ENCODE data around the gene EDIL3. TPM values are rescaled to one million over a fixed set of nuclear protein-coding genes. Genes with fewer than 3 reads are reported as not detected.

EDIL3 gene
- total and polyA plus RNA-seq, 4 donors: 70.2 to 246 (median 79.5) TPM

DNA sequence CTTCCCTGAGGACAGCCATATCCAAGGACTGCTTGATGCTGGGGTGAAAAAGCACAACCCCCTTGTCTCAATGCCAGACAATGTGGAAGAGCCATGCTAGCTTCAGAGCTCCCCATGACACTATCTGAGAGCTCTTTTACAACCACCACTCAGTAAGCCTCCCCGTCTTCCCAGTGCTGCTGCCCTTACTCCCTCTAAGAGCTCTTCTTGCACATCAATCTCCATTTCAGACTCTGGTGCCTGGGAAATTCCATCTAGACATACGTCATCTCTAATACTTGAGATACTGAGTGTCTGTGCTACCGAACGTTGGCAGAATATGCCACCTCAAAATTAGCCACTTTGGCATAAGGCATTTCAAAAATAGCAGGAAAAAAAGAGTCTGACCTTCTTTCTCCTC lies 94.5 kb downstream of the EDIL3 start:
- no peak overlapping the region for H3K27ac ChIP-seq (ENCODE audit: low read depth, low read length)
- WGBS (ENCODE audit: insufficient coverage): 88% methylated on average over 2 of the region's 4 CpGs

GRCh38 chr5:84287951-84288350 lies 96.7 kb downstream of the EDIL3 start:
- no peaks in the 10 kb centered on the region for H3K4me1 ChIP-seq (ENCODE audit: control insufficient read depth, insufficient read depth, low read length)
- no peak for DNase-seq (ENCODE audit: low read depth in 4 of 6, low spot score in 6 of 6)

More for the DNA sequence above, 94.5 kb downstream of the EDIL3 start:
- H3K9me3 ChIP-seq (ENCODE audit: control insufficient read depth, insufficient read depth, low read length): no peaks in the 10 kb centered on the region
- no peaks in the 10 kb centered on the region for H3K27me3 ChIP-seq (ENCODE audit: control insufficient read depth, insufficient read depth, low read length)
- no peak for DNase-seq (ENCODE audit: low read depth in 4 of 6, low spot score in 6 of 6)
- no peaks in the 10 kb centered on the region for H3K36me3 ChIP-seq (ENCODE audit: control insufficient read depth, insufficient read depth, low read length)
- H3K4me1 ChIP-seq (ENCODE audit: control insufficient read depth, insufficient read depth, low read length): no peaks in the 10 kb centered on the region
- H3K4me3 ChIP-seq (ENCODE audit: low read depth, low read length): no peak overlapping the region

DNA sequence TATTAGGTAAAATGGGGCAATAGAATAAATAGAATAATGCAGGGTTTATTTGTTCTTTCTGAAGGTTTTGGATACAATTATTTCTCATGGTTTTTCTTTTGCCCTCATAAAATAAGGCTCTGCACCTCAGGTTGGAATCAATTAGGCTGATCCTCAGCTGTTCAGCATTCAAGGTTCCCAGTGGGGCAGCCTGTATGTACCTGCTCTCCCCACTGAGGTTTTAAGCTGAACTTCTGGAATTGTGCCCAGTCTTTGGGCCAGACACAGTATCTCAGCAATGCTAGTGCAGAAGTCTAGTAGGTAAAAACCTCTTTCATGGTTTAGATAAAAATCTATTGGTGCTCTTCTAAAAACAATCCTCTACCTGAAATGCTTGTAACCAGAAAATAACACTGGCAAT lies 98.0 kb downstream of the EDIL3 start:
- Histone ChIP-seq H3K4me1 (ENCODE audit: control insufficient read depth, insufficient read depth, low read length) (no peaks in the 10 kb centered on the region), H3K9me3 (ENCODE audit: control insufficient read depth, insufficient read depth, low read length) (no peaks in the 10 kb centered on the region), H3K27ac (ENCODE audit: low read depth, low read length) (no peak overlapping the region), H3K4me3 (ENCODE audit: low read depth, low read length) (no peak overlapping the region), H3K36me3 (ENCODE audit: control insufficient read depth, insufficient read depth, low read length) (no peaks in the 10 kb centered on the region), H3K27me3 (ENCODE audit: control insufficient read depth, insufficient read depth, low read length) (no peaks in the 10 kb centered on the region)
- peak in 2 of 6 donors; percentile 14 to 43 for DNase-seq (ENCODE audit: low read depth in 4 of 6, low spot score in 6 of 6)

More at GRCh38 chr5:84287951-84288350, 96.7 kb downstream of the EDIL3 start:
- Histone ChIP-seq H3K36me3 (ENCODE audit: control insufficient read depth, insufficient read depth, low read length) (no peaks in the 10 kb centered on the region), H3K27ac (ENCODE audit: low read depth, low read length) (no peak overlapping the region), H3K9me3 (ENCODE audit: control insufficient read depth, insufficient read depth, low read length) (no peaks in the 10 kb centered on the region), H3K27me3 (ENCODE audit: control insufficient read depth, insufficient read depth, low read length) (no peaks in the 10 kb centered on the region), H3K4me3 (ENCODE audit: low read depth, low read length) (no peak overlapping the region)
- 96% methylated on average over 3 of the region's 4 CpGs for WGBS (ENCODE audit: insufficient coverage)

GRCh38 chr5:84285641-84286637 lies 98.7 kb downstream of the EDIL3 start:
- H3K36me3 ChIP-seq (ENCODE audit: control insufficient read depth, insufficient read depth, low read length): no peaks in the 10 kb centered on the region
- no peaks in the 10 kb centered on the region for H3K4me1 ChIP-seq (ENCODE audit: control insufficient read depth, insufficient read depth, low read length)
- WGBS (ENCODE audit: insufficient coverage): 38% methylated on average over 1 of the region's 8 CpGs
- no peak overlapping the region for H3K4me3 ChIP-seq (ENCODE audit: low read depth, low read length)
- H3K27me3 ChIP-seq (ENCODE audit: control insufficient read depth, insufficient read depth, low read length): no peaks in the 10 kb centered on the region
- H3K9me3 ChIP-seq (ENCODE audit: control insufficient read depth, insufficient read depth, low read length): no peaks in the 10 kb centered on the region
- no peak overlapping the region for H3K27ac ChIP-seq (ENCODE audit: low read depth, low read length)
- peak in 1 of 6 donors; percentile 41 for DNase-seq (ENCODE audit: low read depth in 4 of 6, low spot score in 6 of 6)

DNA sequence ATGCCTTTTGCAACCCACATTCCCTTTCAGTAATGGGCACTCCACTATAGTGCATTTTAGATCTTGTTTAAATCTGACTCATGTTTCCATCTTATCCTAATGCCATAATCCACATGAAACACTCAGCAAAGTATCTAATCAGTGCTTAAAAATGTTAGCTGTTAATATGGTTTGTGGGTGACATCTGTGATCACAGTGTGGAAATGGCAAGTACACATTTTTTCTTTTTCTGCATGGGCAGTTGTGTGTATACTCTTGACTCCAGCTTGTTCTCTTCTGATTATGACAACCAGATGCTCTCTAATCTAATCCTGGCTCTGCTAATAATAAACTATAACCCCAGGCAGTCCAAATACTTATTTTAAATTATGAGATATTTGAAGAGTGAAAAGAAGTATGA lies 103.3 kb downstream of the EDIL3 start:
- Histone ChIP-seq H3K9me3 (ENCODE audit: control insufficient read depth, insufficient read depth, low read length) (no peaks in the 10 kb centered on the region), H3K4me3 (ENCODE audit: low read depth, low read length) (no peak overlapping the region), H3K27me3 (ENCODE audit: control insufficient read depth, insufficient read depth, low read length) (no peaks in the 10 kb centered on the region), H3K4me1 (ENCODE audit: control insufficient read depth, insufficient read depth, low read length) (no peaks in the 10 kb centered on the region), H3K27ac (ENCODE audit: low read depth, low read length) (no peak overlapping the region), H3K36me3 (ENCODE audit: control insufficient read depth, insufficient read depth, low read length) (no peaks in the 10 kb centered on the region)
- DNase-seq (ENCODE audit: low read depth in 4 of 6, low spot score in 6 of 6): no peak

GRCh38 chr5:84279234-84279633 lies 105.4 kb downstream of the EDIL3 start:
- Histone ChIP-seq H3K4me1 (ENCODE audit: control insufficient read depth, insufficient read depth, low read length) (no peaks in the 10 kb centered on the region), H3K27me3 (ENCODE audit: control insufficient read depth, insufficient read depth, low read length) (no peaks in the 10 kb centered on the region)
- no peak for DNase-seq (ENCODE audit: low read depth in 4 of 6, low spot score in 6 of 6)

GRCh38 chr5:84275609-84276008 lies 109.1 kb downstream of the EDIL3 start:
- no peak for DNase-seq (ENCODE audit: low read depth in 4 of 6, low spot score in 6 of 6)
- H3K36me3 ChIP-seq (ENCODE audit: control insufficient read depth, insufficient read depth, low read length): no peaks in the 10 kb centered on the region
- no peaks in the 10 kb centered on the region for H3K27me3 ChIP-seq (ENCODE audit: control insufficient read depth, insufficient read depth, low read length)
- no CpG with 5 or more reads among the region's 1 CpG for WGBS (ENCODE audit: insufficient coverage)
- H3K9me3 ChIP-seq (ENCODE audit: control insufficient read depth, insufficient read depth, low read length): no peaks in the 10 kb centered on the region
- no peaks in the 10 kb centered on the region for H3K4me1 ChIP-seq (ENCODE audit: control insufficient read depth, insufficient read depth, low read length)
- H3K4me3 ChIP-seq (ENCODE audit: low read depth, low read length): no peak overlapping the region
- H3K27ac ChIP-seq (ENCODE audit: low read depth, low read length): no peak overlapping the region

More at GRCh38 chr5:84279234-84279633, 105.4 kb downstream of the EDIL3 start:
- no peak overlapping the region for H3K4me3 ChIP-seq (ENCODE audit: low read depth, low read length)
- H3K36me3 ChIP-seq (ENCODE audit: control insufficient read depth, insufficient read depth, low read length): no peaks in the 10 kb centered on the region
- H3K9me3 ChIP-seq (ENCODE audit: control insufficient read depth, insufficient read depth, low read length): no peaks in the 10 kb centered on the region
- no peak overlapping the region for H3K27ac ChIP-seq (ENCODE audit: low read depth, low read length)

DNA sequence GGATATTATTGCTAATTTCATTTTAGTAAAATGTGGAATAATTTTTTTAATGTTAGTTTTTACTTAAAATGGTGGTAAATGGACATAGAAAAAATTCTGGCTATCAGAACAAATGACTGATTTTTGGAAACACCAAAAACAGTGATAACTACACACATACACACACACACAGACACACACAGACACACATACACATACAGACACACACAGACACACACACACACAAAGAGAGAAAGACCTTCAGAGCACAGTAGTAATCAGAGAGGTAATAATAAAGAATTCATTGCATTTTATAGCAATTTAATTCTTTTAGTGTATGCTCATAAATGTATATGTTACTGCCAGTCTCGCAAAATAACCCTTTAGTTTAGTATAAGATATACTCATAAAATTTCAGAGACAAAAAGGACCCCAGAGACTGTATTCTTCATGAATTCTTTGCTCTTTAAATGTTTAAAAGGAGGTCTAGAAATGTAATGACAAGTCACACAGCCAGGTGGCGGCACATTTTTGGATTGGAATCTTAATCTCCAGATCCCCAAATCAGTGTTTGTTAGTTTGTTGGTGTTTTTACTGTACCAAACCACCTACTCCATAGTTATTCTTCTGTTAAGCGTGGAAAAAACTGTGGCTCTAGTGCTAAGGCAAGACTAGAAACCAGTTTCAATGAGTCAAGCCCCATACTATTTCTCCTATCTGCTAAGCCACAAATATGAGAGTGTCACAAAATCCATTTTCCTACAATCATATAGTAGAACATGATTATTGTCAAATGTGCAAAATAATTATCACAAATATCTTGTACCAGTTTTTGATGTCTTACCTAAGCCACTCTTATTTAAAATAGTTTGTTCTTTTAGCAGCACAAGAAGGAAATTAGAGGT lies 109.9 kb downstream of the EDIL3 start:
- Histone ChIP-seq H3K36me3 (ENCODE audit: control insufficient read depth, insufficient read depth, low read length) (no peaks in the 10 kb centered on the region), H3K27me3 (ENCODE audit: control insufficient read depth, insufficient read depth, low read length) (no peaks in the 10 kb centered on the region), H3K27ac (ENCODE audit: low read depth, low read length) (no peak overlapping the region), H3K9me3 (ENCODE audit: control insufficient read depth, insufficient read depth, low read length) (no peaks in the 10 kb centered on the region), H3K4me3 (ENCODE audit: low read depth, low read length) (no peak overlapping the region), H3K4me1 (ENCODE audit: control insufficient read depth, insufficient read depth, low read length) (no peaks in the 10 kb centered on the region)
- WGBS (ENCODE audit: insufficient coverage): no CpG with 5 or more reads among the region's 3 CpGs
- peak in 3 of 6 donors; percentile 20 to 73 (median 61) for DNase-seq (ENCODE audit: low read depth in 4 of 6, low spot score in 6 of 6)

GRCh38 chr5:84273517-84273883 lies 111.2 kb downstream of the EDIL3 start:
- no peak for DNase-seq (ENCODE audit: low read depth in 4 of 6, low spot score in 6 of 6)
- Histone ChIP-seq H3K36me3 (ENCODE audit: control insufficient read depth, insufficient read depth, low read length) (no peaks in the 10 kb centered on the region), H3K27ac (ENCODE audit: low read depth, low read length) (no peak overlapping the region), H3K9me3 (ENCODE audit: control insufficient read depth, insufficient read depth, low read length) (no peaks in the 10 kb centered on the region), H3K27me3 (ENCODE audit: control insufficient read depth, insufficient read depth, low read length) (no peaks in the 10 kb centered on the region), H3K4me1 (ENCODE audit: control insufficient read depth, insufficient read depth, low read length) (no peaks in the 10 kb centered on the region), H3K4me3 (ENCODE audit: low read depth, low read length) (no peak overlapping the region)
- no CpG with 5 or more reads among the region's 2 CpGs for WGBS (ENCODE audit: insufficient coverage)

Measured in spinal cord (tissue), 10 donors.